Natural killer cell (primary cell): ENCODE measurements around the gene BIRC2. TPM values are rescaled to one million over a fixed set of nuclear protein-coding genes. Genes with fewer than 3 reads are reported as not detected.

ENCODE experiments used
- ATAC-seq, 3 donors: fragments of 150-1000 bp in 2 of 3; fragments of 200-7000 bp in 1 of 3; cut with Tn5 transposase; 1 replicate in 1 of 3; 2 replicates in 2 of 3; pipeline ENCODE4 v1.10.0; 2021; ENCODE audit warnings: mild to moderate bottlenecking in 2 of 3, moderate library complexity in 2 of 3
- DNase-seq, 2 donors: peaks; one replicate each; pipeline versions ENCODE4 v3.0.0 to v3.0.0-alpha.2; 2013 to 2021; ENCODE audit warnings: mixed read lengths in 1 of 2
- H3K27ac ChIP-seq: one replicate; pipeline ENCODE4 v1.5.1; 2013; ENCODE audit warnings: mild to moderate bottlenecking, low read length
- H3K27me3 ChIP-seq: one replicate; pipeline ENCODE4 v1.6.1; 2013; ENCODE audit warnings: low read length; ENCODE audit not compliant: control insufficient read depth, insufficient read depth
- H3K36me3 ChIP-seq: one replicate; pipeline ENCODE4 v1.6.1; 2013; ENCODE audit warnings: low read length; ENCODE audit not compliant: control insufficient read depth, insufficient read depth
- H3K4me1 ChIP-seq: one replicate; pipeline ENCODE4 v1.6.1; 2013; ENCODE audit warnings: low read length; ENCODE audit not compliant: control insufficient read depth, insufficient read depth
- H3K4me3 ChIP-seq: one replicate; pipeline ENCODE4 v1.5.1; 2013; ENCODE audit warnings: low read length
- H3K9me3 ChIP-seq: one replicate; pipeline ENCODE4 v1.6.1; 2013; ENCODE audit warnings: low read length; ENCODE audit not compliant: control insufficient read depth, insufficient read depth
- H3K27ac Mint-ChIP-seq, 2 donors: one replicate each; pipeline ENCODE4 v1.8.0; 2022; ENCODE audit warnings: mild to moderate bottlenecking in 2 of 2, mixed read lengths in 2 of 2, moderate library complexity in 1 of 2
- H3K27me3 Mint-ChIP-seq, 2 donors: one replicate each; pipeline ENCODE4 v1.8.0; 2022; ENCODE audit warnings: low read depth in 2 of 2, mixed read lengths in 2 of 2
- H3K36me3 Mint-ChIP-seq: one replicate; pipeline ENCODE4 v1.8.0; 2022; ENCODE audit warnings: mixed read lengths
- H3K4me1 Mint-ChIP-seq, 2 donors: one replicate each; pipeline ENCODE4 v1.8.0; 2022; ENCODE audit warnings: mixed read lengths in 2 of 2
- H3K4me3 Mint-ChIP-seq: one replicate; pipeline ENCODE4 v1.8.0; 2022; ENCODE audit warnings: mild to moderate bottlenecking, moderate library complexity, mixed read lengths
- H3K9me3 Mint-ChIP-seq, 2 donors: one replicate each; pipeline ENCODE4 v1.8.0; 2022; ENCODE audit warnings: mixed read lengths in 2 of 2
- CTCF ChIP-seq: fragments of 200-600 bp; IDR thresholded peaks from one replicate; pipeline ENCODE4 v1.8.0; 2022; ENCODE audit warnings: antibody characterized with exemption
- WGBS: methylation state at CpG from one replicate; pipeline ENCODE4 v1.1.7; 2013; ENCODE audit warnings: missing lambda C conversion rate; ENCODE audit not compliant: insufficient coverage; 5-methylcytosine and 5-hydroxymethylcytosine counted together
- intact Hi-C: fragments of 100-400 bp; cut with micrococcal nuclease; formaldehyde crosslinking; loops from one replicate; pipeline ENCODE4 v1.14.2; 2022
- total RNA-seq, 4 donors: library from RNA; stranded (reverse); fragments of 120-200 nt in 1 of 4; gene quantifications; one replicate each; pipeline versions ENCODE4 v1.2.3 to v1.2.4, GENCODE V29; 2013 to 2022

The BIRC2 gene
- total RNA-seq, 3 donors from 2014 or later (not counting 1 experiment from before 2014, with no cell fraction given): 92.2 to 146 (median 111) TPM

GRCh38 chr11:102410382-102410784, 63.4 kb downstream of the BIRC2 start:
- no peaks in the 10 kb centered on the region for H3K9me3 Mint-ChIP-seq
- no peaks in the 10 kb centered on the region for H3K36me3 Mint-ChIP-seq
- no peak for ATAC-seq
- Histone ChIP-seq H3K4me1 (peaks cover 11% of the 10 kb centered on the region), H3K27ac (no peak overlapping the region), H3K9me3 (no peaks in the 10 kb centered on the region), H3K4me3 (no peak overlapping the region), H3K27me3 (no peaks in the 10 kb centered on the region), H3K36me3 (peaks cover 11% of the 10 kb centered on the region)
- TF ChIP-seq CTCF: no peak
- H3K4me1 Mint-ChIP-seq: peaks cover 34 to 48% of the 10 kb centered on the region in 2 donors
- WGBS: 85% methylated on average over 5 of the region's 5 CpGs
- intact Hi-C loops: no loop called here
- H3K27me3 Mint-ChIP-seq: no peaks in the 10 kb centered on the region
- no peak for DNase-seq
- H3K4me3 Mint-ChIP-seq: no peak overlapping the region
- peak overlapping the region in 1 of 2 donors; percentile 54 for H3K27ac Mint-ChIP-seq

DNA sequence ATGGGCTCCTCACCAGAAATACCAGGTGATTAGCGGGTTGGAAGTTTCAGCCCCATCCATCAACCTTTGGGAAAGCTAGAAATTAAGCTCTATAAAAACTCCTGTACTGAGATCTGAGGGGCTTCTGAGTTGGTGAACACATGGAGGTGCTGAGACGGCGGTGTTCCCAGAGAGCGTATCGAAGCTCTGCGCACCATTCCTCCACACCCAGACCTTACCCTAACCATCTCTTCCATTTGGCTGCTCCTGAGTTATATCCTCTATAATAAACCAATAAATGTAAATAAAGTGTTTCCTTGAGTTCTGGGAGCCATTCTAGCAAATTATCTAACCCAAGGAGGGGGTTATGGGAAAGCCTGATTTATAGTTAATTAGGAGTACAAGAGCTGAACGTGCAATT, 64.1 kb downstream of the BIRC2 start:
- Mint-ChIP-seq H3K27me3 (no peaks in the 10 kb centered on the region), H3K4me3 (no peak overlapping the region), H3K4me1 (peaks cover 42 to 55% of the 10 kb centered on the region in 2 donors), H3K27ac (no peak overlapping the region), H3K36me3 (no peaks in the 10 kb centered on the region), H3K9me3 (no peaks in the 10 kb centered on the region)
- no peak for TF ChIP-seq CTCF
- intact Hi-C loops: no loop called here
- Histone ChIP-seq H3K27me3 (no peaks in the 10 kb centered on the region), H3K9me3 (no peaks in the 10 kb centered on the region), H3K27ac (no peak overlapping the region), H3K4me3 (no peak overlapping the region), H3K4me1 (peaks cover 16% of the 10 kb centered on the region), H3K36me3 (peaks cover 11% of the 10 kb centered on the region)
- 97% methylated on average over 5 of the region's 7 CpGs for WGBS
- ATAC-seq: no peak
- no peak for DNase-seq

- no peak overlapping the region for H3K4me3 ChIP-seq
- Mint-ChIP-seq H3K9me3 (no peaks in the 10 kb centered on the region), H3K4me3 (no peak overlapping the region), H3K4me1 (peaks cover 56 to 58% of the 10 kb centered on the region in 2 donors), H3K36me3 (no peaks in the 10 kb centered on the region), H3K27me3 (no peaks in the 10 kb centered on the region), H3K27ac (peak overlapping the region; percentile 59 to 78)
- H3K36me3 ChIP-seq: peaks cover 8% of the 10 kb centered on the region
- H3K4me1 ChIP-seq: peaks cover 10% of the 10 kb centered on the region
- no peaks in the 10 kb centered on the region for H3K9me3 ChIP-seq
- no peak for TF ChIP-seq CTCF
- intact Hi-C loops: no loop called here
- peak in 1 of 2 donors; percentile 62 for DNase-seq
- no peak overlapping the region for H3K27ac ChIP-seq
- no peak for ATAC-seq
- 81% methylated on average over 3 of the region's 4 CpGs for WGBS
- H3K27me3 ChIP-seq: no peaks in the 10 kb centered on the region
These were observed 66.5 kb downstream of the BIRC2 start for GRCh38 chr11:102413497-102413896.

DNA sequence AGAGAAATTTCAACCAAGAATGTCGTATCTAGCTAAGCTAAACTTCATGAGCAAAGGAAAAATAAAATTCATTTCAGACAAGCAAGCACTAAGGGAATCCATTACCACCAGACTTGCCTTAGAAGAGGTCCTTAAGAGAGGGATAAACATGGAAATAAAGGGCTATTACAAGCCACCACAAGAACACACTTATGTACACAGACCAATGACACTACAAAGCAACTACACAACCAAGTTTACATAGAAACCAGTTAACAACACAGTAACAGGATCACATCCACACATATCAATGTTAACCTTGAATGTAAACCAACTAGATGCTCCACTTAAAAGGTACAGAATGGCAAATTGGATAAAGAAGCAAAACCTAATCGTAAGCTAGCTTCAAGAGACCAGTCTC, 67.5 kb downstream of the BIRC2 start:
- Histone ChIP-seq H3K36me3 (peaks cover 5% of the 10 kb centered on the region), H3K9me3 (no peaks in the 10 kb centered on the region), H3K4me3 (no peak overlapping the region), H3K4me1 (peaks cover 10% of the 10 kb centered on the region), H3K27me3 (no peaks in the 10 kb centered on the region), H3K27ac (no peak overlapping the region)
- H3K4me3 Mint-ChIP-seq: peak overlapping the region; percentile 47
- ATAC-seq: no peak
- no peaks in the 10 kb centered on the region for H3K36me3 Mint-ChIP-seq
- H3K27me3 Mint-ChIP-seq: no peaks in the 10 kb centered on the region
- no peak for TF ChIP-seq CTCF
- DNase-seq: no peak
- intact Hi-C loops: no loop called here
- WGBS: 100% methylated on average over 2 of the region's 2 CpGs
- H3K4me1 Mint-ChIP-seq: peaks cover 58% of the 10 kb centered on the region in 2 donors
- peak overlapping the region; percentile 59 to 78 for H3K27ac Mint-ChIP-seq
- no peaks in the 10 kb centered on the region for H3K9me3 Mint-ChIP-seq
